ENCODE measurements around the gene WNT2B.

GRCh38 chr1:112520166-112520565, 11.4 kb downstream of the WNT2B start:
- TF ChIP-seq, protein P1, sequence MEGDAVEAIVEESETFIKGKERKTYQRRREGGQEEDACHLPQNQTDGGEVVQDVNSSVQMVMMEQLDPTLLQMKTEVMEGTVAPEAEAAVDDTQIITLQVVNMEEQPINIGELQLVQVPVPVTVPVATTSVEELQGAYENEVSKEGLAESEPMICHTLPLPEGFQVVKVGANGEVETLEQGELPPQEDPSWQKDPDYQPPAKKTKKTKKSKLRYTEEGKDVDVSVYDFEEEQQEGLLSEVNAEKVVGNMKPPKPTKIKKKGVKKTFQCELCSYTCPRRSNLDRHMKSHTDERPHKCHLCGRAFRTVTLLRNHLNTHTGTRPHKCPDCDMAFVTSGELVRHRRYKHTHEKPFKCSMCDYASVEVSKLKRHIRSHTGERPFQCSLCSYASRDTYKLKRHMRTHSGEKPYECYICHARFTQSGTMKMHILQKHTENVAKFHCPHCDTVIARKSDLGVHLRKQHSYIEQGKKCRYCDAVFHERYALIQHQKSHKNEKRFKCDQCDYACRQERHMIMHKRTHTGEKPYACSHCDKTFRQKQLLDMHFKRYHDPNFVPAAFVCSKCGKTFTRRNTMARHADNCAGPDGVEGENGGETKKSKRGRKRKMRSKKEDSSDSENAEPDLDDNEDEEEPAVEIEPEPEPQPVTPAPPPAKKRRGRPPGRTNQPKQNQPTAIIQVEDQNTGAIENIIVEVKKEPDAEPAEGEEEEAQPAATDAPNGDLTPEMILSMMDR (IDR thresholded peaks at IDR 0.05; ENCODE audit: borderline replicate concordance, extremely low read depth, low read length, poor library complexity, severe bottlenecking): no peak
- TF ChIP-seq EZH2 (IDR thresholded peaks at IDR 0.05; ENCODE audit: borderline replicate concordance, low read depth, low read length, severe bottlenecking): no peak
